Effector CD8-positive, alpha-beta T cell (primary cell): ENCODE measurements around the gene FBXL7.

Experiments used
- DNase-seq: peaks from one replicate; lab custom pipeline; 2025; lab: John Stamatoyannopoulos, UW

FBXL7 gene

GRCh38 chr5:15538516-15538915 is 38.5 kb downstream of the FBXL7 start:
- DNase-seq = no peak

- DNase-seq = no peak
Observed at GRCh38 chr5:15539951-15540350, 40.0 kb downstream of the FBXL7 start.

GRCh38 chr5:15544039-15544438 is 44.1 kb downstream of the FBXL7 start:
- no peak for DNase-seq

- no peak for DNase-seq
Observed at GRCh38 chr5:15545082-15545481, 45.1 kb downstream of the FBXL7 start.

GRCh38 chr5:15547261-15547839 is 47.4 kb downstream of the FBXL7 start:
- DNase-seq = no peak

- DNase-seq = no peak
Observed at GRCh38 chr5:15549961-15550360, 50.0 kb downstream of the FBXL7 start.

GRCh38 chr5:15550502-15551112 is 50.6 kb downstream of the FBXL7 start:
- no peak for DNase-seq

- no peak for DNase-seq
Observed at GRCh38 chr5:15551113-15551504, 51.1 kb downstream of the FBXL7 start.

- DNase-seq = no peak
Observed at GRCh38 chr5:15554542-15554941, 54.6 kb downstream of the FBXL7 start.

GRCh38 chr5:15555176-15555575 is 55.2 kb downstream of the FBXL7 start:
- DNase-seq = no peak

GRCh38 chr5:15558240-15558639 is 58.3 kb downstream of the FBXL7 start:
- no peak for DNase-seq

GRCh38 chr5:15558681-15559080 is 58.7 kb downstream of the FBXL7 start:
- DNase-seq = no peak

GRCh38 chr5:15560421-15560820 is 60.4 kb downstream of the FBXL7 start:
- DNase-seq = no peak

- DNase-seq = no peak
Observed at GRCh38 chr5:15564523-15564922, 64.5 kb downstream of the FBXL7 start.

- no peak for DNase-seq
Observed at GRCh38 chr5:15564957-15565356, 65.0 kb downstream of the FBXL7 start.

- DNase-seq = no peak
Observed at GRCh38 chr5:15566306-15566705, 66.3 kb downstream of the FBXL7 start.

GRCh38 chr5:15566789-15567188 is 66.8 kb downstream of the FBXL7 start:
- DNase-seq = no peak

GRCh38 chr5:15570491-15570890 is 70.5 kb downstream of the FBXL7 start:
- no peak for DNase-seq

GRCh38 chr5:15571081-15571480 is 71.1 kb downstream of the FBXL7 start:
- DNase-seq = no peak

GRCh38 chr5:15571618-15572017 is 71.6 kb downstream of the FBXL7 start:
- no peak for DNase-seq

GRCh38 chr5:15573590-15573989 is 73.6 kb downstream of the FBXL7 start:
- DNase-seq = no peak

GRCh38 chr5:15574128-15574527 is 74.1 kb downstream of the FBXL7 start:
- DNase-seq = no peak

- no peak for DNase-seq
Observed at GRCh38 chr5:15574806-15575325, 74.9 kb downstream of the FBXL7 start.

- no peak for DNase-seq
Observed at GRCh38 chr5:15575666-15576065, 75.7 kb downstream of the FBXL7 start.
